ENCODE data around the gene C10orf53.

The C10orf53 gene

DNA sequence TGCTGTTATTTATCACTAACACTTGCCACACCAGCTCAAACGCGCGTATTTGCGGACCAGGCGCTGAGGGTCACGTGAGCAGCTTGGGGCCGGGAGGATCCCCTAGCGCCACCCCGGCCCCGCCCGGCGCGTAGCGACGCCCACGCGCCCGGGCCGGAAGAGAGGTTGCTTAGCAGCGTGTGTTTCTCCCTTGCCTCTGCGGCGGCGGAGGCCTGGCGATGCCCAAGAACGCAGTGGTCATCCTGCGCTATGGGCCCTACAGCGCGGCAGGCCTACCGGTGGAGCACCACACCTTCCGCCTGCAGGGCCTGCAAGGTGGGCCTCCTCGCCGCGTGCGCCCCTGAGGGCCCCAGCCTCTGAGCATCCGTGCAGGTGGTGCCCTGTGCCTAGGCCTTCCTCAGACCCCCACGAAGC, at the start of gene C10orf53:
Gene C10orf53, plus strand, starts transcription at position 172 of the 414 bp plus-strand sequence. Its CDS starts 47 bp downstream, at position 219.
- DNase-seq (ENCODE audit: low spot score) = no peak

DNA sequence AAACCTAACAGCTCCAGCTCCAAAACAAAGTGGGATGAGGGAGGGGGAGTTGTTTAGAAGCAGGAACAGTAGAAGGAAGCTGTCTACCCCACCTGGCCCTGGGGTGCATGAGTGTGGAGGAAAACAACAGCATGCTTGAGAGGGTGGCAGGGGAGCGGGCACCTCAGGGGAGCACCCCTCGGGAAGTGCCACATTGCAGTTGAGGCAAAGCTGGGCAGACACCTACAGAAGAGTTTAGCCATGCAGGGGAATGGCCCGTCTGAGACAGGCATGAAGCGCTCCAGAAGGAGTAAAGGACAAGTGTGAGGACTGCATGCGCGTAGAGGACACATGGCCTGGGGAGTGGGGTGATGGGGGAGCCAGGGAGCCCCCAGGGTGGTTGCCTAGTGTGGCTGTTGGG, 47.5 kb upstream of the C10orf53 start:
- no peak for DNase-seq (ENCODE audit: low spot score)

DNA sequence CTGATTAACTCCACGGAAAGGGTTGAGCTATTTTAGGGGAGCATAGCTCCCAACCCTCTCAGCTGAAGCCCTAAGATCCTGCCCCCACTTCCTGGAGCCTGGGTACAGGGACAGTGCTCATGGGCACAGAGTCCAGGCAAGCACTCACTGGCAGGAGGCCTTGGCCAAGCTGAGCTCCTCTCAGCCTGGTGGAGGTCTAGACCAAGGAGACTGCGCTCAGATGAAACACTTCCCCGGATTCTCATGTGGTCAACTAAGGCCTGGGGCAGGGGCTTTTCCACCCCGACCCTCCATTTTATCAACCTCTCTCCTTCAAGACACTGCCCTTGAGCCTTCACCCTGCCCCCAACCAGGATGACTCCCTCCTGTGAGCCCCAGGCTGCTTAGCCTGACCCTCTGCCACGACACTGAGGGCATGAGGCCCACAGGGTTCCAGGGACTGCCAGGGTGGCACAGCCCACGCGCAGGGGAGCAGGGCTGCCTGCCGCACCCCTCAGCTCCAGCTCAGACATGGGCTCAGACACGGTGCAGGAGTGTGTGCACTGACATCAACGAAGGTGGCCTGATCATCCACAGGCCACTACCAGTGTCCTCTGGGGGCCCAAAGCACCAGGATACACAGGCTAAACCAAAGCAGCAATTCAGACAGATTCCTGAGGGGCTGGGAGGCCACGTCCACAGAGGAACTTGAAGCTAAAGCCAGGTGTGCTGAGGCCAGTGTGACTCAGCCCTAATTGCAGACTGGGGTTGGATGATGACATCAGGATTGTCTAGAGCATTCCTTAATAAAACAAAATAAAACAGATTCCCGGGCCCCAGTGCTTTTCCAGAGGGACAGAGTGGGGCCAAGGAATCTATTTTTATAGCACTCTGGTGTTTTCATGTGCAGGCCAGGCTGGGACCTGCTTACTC, 46.8 kb upstream of the C10orf53 start:
- no peak for DNase-seq (ENCODE audit: low spot score)

DNA sequence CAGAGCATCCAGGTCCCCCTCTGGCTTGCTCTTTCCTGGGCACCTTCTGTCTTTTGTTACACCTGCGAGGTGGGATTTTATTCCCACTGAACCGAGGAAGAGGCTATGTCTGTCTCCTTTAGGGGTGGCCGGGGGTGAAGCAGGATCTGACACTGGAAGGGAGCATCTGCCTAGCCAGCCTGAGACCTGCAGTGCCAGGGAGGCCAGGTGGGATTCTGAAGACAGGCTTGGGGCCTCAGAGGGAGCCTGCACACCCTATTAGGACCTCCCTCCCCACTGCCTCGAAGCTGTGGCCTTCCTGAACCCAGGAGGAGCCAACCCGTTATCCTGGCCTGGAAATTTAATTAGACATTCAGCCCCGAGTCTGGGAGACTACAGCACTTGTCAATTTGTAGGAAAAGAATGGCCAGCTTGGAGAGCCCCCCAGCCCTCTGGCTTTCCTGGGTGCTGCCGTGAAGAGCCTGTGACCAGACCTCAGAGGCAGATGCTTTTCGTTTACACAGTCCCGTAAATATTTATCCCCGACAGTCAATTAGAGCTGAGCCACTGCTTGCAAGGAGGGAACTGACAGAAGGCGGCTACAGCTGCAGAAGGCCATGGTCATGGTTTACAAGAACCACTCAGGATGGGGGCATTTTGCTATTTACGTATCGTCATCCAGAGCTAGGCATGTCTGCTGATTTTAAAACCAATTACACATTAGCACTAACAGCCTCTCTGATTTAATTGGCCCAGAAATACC, 46.0 kb upstream of the C10orf53 start:
- no peak for DNase-seq (ENCODE audit: low spot score)

DNA sequence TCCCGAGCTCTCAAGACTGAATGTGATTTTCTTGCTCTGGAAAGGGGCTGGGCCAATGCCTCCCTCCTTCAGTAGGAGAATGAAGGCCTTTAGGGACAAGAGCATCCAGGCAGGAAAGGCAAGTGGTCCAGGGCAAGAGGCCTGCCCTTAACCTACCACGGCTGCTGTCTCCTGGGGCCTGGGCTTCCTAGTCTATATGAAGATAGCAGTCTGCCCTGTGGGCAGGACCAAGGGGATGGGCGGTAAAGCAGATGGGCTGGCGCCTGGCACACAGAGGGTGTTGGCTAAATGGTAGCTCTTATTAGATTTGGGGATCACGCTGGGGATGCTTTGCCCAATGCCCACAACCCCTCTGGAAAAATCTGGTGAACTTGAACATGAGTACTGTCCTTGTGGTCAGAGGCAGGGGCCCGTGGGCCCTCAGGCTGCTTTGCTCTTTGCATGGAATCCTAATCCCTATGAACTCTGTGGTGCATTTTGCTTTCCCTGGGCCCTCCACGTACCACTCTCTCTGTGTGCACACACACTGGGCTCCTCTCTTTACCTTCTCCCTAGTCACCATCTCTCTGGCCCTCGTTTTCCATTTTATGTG, 45.3 kb upstream of the C10orf53 start:
- DNase-seq (ENCODE audit: low spot score) = no peak

- no peak for DNase-seq (ENCODE audit: low spot score)
Observed at GRCh38 chr10:49642311-49642710, 37.1 kb upstream of the C10orf53 start.

GRCh38 chr10:49643241-49644034, 36.0 kb upstream of the C10orf53 start:
- no peak for DNase-seq (ENCODE audit: low spot score)

DNA sequence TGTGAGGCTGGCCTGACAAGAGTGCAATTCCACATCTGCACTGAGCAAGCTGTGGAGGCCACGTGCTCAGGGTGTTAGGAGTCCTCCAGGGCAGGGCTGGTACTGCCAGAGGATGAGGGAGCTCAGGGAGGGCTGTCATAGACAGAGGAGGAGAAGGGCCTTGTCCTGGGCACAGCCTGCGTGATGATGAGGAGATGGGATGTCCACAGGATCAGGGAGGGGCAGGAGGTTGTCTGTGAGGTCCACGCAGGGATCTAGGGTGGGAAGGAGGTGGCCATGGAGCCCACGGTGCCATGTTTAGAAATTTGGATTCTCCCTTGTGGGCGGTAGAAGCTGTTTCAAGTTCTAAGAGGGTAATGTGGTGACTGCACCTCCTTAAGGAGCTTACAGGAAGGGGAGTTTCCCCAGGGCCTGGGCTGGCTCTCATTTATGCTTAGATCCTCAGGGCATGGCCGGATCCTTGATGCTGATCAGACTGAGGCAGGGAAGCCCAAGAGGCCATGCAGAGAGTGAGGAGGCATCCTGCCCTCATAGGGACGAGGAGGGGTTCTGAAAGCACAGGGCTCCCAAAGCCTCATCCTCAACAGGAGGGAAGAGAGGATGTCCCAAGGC, 35.3 kb upstream of the C10orf53 start:
- no peak for DNase-seq (ENCODE audit: low spot score)

DNA sequence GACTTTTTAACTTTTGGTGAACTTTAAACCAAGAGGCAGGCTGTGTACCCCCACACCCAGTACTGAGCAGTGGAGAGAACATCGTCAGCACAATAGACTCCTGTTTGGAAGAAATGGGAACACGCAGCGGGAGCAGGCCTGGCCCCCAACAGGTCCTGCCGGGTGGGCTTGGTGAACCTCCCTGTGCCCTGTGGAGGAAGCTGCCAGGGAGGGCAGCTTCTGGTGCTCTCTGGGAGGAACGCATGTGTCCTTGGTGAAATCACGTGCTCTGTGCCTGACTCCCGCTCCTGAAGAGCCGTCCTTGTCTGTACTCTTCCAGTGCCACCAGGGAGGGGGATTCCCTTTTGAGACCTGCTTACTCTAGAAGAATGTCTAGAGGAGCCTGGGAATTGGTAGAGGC, 34.0 kb upstream of the C10orf53 start:
- no peak for DNase-seq (ENCODE audit: low spot score)

DNA sequence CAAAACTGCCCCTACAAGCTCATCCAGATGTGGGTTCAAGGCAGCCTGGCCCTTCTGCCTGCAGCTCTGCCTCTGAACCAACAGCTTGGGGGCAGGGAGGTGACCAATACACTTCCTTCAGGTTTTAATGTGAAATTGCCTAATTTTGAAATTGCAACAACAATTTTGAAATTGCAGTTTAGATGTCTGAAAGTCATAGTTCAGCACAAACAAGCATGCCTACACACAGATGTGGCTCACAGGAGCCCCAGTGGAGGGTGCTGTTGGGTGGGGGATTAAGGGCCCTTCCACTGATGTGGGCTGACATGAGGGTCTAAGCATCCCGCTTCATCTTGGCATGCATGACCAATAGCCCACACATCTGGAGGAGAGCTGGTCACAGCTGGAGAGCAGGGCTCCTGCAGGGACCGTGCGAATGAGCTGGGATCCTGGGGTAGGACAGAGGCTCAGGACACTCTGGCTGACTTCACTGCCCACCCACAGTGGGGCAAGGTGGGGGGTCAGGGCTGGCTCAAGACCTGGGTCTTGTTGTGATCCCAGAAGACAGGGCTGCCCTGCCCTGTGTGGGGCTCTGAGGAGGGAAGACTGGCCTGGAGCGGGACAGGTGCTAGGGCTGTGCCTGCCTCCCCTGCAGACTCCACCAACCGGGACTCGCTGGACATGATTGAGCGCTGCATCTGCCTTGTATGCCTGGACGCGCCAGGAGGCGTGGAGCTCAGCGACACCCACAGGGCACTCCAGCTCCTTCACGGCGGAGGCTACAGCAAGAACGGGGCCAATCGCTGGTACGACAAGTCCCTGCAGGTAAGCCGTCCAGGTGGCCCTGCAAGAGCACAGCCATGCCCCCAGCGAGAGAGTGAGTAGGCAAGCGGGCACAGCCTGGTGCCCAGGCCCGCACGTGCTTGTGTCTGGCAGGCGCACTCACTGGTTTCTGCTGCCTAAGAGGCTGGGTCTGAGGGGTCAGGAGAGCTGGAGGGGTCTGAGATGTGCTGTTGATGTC, 33.3 kb upstream of the C10orf53 start:
- DNase-seq (ENCODE audit: low spot score) = no peak

- no peak for DNase-seq (ENCODE audit: low spot score)
Observed at GRCh38 chr10:49647554-49647953, 31.9 kb upstream of the C10orf53 start.

DNA sequence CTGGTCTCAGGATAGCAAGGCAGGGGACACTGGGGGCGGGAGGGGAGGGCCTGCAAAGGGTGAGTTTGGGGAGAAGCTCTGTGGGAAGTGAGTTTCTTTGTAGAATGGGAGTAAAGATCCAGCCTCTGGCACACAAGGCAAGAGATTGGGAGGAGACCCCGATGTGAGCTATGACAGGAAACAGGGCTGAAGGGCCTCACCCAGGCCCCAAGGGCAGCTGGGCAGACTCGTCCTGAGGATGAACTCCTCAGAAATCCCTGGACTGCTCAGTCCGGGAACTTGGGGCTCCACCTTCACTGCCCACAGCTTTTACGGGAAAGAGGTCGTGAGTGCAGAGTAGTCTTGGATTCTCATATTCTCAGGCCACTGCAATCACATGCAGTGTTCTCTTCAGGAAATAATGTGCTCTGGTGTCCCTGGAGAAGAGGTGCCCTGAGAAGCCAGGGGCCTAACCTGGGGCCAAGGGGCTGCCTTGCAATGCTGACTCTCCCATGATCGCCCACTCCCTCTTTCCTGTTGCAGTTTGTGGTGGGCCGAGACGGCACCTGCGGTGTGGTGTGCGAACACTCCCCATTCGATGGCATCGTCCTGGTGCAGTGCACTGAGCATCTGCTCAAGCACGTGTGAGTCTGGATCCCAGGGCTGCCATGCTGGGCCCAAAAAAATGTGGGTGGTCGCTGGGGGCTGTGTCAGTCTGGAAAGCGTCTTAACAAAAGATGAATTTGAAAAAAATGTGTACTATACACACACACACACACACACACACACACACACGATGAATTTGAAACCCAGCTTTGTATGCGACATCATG, 31.3 kb upstream of the C10orf53 start:
- DNase-seq (ENCODE audit: low spot score) = no peak

- no peak for DNase-seq (ENCODE audit: low spot score)
Observed at GRCh38 chr10:49649294-49649693, 30.2 kb upstream of the C10orf53 start.

DNA sequence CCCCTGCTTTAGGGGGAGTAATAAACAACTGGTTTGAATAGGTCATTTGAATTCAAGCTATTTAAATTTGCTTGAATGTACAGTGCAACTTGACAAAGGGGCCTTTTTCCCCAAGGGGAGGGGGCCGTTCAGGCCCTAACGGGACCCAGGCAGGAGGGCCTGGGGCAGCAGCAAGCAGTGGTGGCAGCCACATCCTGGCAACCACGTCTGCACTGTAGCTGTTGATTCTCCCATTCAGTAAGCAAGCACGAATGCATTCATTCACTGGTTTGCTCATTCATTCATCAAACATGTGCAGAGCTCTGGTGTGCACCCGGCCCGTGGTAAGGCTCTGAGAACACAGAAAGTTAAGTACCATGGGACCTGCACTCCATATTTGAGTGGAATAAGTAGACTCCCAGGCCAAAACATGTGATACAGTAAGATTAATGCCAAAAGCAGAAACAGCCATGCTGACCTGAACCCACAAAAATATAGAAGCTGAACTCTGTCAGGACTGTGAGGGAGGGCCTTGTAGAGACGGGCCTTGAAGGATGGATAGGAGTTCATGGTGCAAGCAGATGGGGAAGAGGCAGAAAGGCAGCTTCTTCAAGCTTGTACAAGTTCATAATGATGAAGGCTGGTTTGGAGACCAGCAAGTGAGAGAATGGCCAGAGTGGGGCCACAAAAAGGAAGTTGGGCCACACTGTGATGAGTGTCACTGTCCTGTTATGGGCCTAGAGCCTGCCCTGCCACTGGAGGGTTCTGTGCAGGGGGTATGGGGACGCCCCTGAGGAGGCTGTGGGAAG, 29.3 kb upstream of the C10orf53 start:
- DNase-seq (ENCODE audit: low spot score) = no peak

GRCh38 chr10:49650724-49651034, 28.8 kb upstream of the C10orf53 start:
- no peak for DNase-seq (ENCODE audit: low spot score)

- DNase-seq (ENCODE audit: low spot score) = no peak
Observed at GRCh38 chr10:49651039-49651835, 28.2 kb upstream of the C10orf53 start.

GRCh38 chr10:49651917-49652316, 27.5 kb upstream of the C10orf53 start:
- no peak for DNase-seq (ENCODE audit: low spot score)
